ENCODE results near the gene IL18RAP.

The IL18RAP gene

GRCh38 chr2:102463160-102463559, 40.2 kb downstream of the IL18RAP start:
- no peak for DNase-seq

DNA sequence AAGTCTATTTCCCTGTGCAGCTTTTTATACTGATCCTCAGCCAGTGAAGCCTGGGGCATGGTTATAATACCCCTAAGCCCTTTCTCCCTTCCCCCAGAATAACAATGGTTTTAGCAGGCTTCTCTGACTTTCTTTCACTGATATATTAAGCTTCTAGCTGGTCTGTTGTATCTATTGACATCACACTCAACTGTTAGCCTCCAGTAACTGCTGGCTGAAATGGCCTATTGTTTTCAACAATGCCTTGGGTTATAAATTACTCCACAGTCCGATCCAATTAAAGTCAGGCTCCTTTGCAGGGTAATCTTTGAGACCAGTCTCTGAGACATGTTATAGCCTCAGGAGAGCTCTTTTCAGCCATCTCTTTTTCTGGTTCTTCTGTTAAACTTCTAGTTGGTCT, 47.2 kb downstream of the IL18RAP start:
- no peak for DNase-seq

DNA sequence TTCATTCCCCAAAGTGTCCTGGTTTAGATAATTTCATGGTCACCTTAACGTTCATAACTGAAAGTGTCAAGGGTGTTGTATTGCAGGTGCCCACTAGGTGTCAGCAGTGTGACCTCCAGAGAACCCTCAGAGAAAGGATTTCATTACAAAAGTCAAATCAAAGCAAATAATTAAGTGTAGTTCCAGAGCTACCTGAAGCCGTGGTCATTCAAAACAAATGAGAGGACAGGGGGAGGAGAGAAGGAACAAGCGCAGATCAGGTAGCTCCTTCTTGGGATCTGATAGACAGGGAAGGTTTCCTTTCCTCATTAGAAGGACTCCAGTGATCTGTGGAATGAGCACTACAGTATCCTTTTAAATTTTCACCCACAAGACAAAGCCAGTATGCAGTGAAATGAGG, 50.1 kb downstream of the IL18RAP start, which contains the start of gene SLC9A4:
Gene SLC9A4, plus strand, starts transcription at position 207 of the 400 bp plus-strand sequence. CDS start 534 bp downstream, outside the sequence.
- DNase-seq: peak; percentile 14

- DNase-seq: no peak
Measured at GRCh38 chr2:102473631-102474030, 50.7 kb downstream of the IL18RAP start.

DNA sequence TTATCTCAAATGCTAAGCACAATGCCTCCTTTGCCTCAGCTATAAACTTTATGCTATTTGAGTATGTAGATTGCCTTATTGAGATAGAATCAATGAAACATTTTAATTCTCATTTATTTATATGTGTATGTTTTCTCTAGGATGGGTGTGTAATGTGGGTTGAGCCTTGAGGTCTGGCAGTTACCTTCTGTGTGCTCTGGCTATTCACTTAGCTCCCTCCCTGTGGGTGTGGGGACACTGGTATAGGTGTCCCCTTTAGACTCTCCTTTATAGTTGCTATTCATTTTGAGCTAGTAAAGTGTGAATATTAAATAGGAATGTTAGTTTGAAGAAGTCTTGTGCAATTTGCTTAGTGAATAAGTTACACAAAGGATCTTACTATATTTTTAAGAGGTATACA, 51.8 kb downstream of the IL18RAP start:
- no peak for DNase-seq

GRCh38 chr2:102478686-102479470, 55.9 kb downstream of the IL18RAP start:
- no peak for DNase-seq

DNA sequence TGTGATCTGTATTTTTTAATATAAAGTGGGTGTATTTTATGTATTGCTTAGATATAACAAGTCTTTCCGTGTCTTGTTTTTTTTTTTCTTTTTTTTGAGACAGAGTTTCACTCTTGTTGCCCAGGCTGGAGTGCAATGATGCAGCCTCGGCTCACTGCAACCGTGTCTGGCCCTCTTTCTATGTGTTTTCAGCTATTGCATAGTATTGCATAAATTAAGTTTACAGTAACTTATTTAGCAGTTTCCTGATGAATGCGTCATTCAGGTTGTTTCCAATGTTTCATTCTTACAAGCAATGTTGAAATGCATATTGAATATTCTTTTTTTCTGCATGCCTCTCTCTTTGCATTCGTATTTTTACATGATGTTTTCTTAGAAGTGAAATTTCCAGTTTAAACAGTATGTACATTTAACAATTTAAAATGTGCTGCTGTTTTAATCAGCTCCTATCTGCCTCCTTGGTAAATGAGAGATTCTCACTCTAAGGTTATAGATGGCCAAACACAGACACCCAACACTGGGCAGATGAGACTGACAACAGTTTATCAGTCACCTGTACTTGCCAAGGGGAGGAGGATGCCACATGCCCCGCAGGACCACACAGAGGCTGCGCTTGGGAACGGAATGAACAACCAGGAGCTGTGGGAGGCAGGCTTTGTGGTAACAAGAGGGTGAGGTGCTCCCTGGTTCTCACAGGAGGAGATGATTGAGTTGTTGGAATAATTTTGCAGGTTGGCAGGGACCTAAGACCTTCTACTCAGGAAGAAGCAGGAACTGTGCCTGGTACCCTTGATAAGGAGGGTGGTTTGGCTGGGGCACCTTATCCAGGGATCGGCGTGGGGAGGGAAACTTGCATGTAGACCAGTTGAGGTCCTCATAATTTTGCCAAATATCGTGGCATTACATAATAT, 57.6 kb downstream of the IL18RAP start:
- no peak for DNase-seq

GRCh38 chr2:102481931-102482330, 59.0 kb downstream of the IL18RAP start:
- DNase-seq: no peak

DNA sequence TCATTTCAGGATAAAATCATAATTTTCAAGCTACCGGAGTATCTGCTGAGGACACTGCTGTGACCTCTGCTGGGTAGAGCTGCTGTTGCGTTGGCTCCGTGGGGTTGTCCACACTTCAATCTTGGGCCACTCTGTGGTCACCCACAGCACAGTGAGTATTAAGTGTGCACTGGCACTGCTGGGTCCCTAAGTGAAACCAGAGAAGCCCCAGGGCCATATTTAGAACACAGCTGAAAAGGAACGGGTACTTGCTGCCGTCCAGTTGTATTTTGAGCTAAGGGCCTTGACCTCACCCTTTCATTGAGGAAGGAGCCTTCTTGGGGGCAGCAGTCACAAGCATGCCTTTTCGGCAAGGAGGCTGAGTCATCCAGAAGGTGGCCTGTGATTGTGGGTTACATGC, 60.1 kb downstream of the IL18RAP start:
- no peak for DNase-seq

DNA sequence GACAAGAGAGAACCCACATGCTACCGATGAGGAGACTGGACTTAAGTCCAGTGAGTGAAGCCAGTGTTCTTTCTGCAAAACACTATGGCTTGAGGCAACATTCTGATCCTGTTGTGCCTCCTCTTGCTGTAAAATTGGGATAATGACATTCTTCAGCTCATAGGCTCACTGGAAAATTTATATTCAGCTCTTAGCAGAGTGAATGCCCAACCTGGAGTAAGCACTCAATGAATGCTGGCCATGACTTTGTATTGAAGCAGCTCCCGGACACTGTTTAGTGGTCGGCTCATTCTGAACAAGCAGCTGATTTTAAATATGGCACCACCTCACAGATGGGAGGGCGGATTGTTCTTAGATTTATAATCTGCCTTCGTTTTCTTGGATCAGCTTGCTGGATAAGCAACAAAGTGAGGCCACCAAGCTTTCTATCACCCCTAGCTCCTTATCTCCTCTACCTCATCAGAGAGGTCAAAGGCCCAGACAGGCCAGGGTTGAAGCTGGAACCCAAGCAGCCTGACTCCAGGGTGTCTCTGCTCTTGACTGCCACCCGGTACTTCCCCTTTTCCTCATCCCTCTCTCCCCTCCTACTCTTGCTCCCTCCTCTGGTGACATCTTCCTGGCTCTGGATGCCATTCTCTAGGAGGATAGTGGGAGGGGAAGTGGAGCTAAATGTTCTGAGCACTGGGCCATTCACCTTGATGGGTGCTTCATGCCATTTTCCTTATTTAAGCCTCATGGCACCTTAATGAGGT, 61.5 kb downstream of the IL18RAP start:
- DNase-seq: no peak

DNA sequence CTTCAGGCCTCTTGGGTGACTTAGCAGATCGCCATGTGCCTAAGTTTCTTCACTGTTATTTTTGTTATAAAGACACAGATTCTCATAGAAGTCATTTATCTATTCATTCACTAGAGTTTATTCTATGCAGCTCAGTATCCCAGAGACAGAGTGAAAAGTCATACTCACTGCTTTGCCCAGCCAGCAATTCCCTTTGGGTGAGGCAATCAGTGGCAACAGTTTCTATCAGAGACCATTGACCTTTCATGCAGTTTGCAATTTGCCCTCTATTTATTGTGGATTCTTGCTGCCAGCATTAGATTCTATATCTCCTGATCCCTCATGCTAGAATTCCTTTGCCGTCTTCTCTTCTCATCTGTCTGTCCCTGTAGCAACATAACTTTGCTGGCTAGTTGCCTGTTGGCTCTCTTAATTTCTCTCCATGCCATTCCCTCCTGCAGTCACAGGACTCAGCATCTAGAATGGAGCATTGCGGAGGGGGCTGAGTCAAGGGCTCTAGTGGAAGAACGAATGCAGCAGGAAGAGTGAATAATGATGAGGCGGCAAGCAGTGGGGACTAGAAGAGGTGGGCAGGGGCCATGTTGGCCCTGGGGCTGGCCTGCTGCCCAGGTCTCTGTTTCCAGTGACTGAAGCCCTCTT, 62.3 kb downstream of the IL18RAP start:
- DNase-seq: no peak

DNA sequence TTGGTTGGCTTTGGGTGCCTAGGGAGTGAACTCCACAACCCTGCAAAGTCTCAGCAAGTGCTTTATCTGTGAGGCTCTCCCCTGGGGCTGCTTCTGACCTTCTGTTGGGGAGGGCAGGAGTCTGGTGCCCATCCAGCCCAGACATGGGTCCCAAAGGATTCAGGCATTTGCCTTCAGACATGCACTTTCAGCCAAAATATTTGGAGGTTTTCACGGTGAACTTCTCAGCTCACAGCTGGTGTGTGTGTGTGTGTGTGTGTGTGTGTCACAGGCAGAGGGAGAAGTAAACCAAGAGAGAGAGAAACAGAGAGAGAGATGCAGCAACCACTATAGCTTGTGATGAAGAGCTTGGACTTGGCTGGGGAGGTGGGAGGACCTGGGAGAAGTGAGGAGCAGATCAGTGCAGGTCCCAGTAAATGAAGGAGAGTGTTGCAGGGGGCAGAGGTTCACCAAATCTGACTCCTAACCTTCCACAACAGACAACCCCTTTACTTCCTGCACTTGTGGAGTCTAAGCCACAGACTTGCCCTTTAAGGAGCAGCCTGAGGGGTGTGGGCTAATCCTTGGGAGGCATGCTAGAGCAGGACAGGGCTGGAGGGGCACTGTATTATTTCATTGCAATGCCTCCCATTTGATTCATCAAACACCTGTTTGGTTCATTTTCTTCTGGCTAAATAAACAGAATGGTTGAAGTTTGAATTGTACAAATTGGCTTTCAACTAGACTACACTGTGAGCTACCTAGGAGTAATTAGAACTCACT, 64.2 kb downstream of the IL18RAP start:
- no peak for DNase-seq

- no peak for DNase-seq
Measured at GRCh38 chr2:102487761-102488462, 65.0 kb downstream of the IL18RAP start.

GRCh38 chr2:102489646-102490045, 66.7 kb downstream of the IL18RAP start:
- no peak for DNase-seq

DNA sequence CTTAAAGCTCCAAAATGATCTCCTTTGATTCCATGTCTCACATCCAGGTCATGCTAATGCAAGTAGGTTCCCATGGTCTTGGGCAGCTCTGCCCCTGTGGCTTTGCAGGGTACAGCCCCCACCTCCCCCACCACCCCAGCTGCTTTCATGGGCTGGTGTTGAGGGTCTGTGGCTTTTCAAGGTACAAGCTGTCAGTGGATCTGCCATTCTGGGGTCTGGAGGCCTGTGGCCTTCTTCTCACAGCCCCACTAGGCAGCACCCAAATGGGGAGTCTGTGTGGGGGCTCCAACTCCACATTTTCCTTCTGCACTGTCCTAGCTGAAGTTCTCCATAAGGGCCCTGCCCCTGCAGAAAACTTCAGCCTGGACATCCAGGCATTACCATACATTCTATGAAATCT, 69.0 kb downstream of the IL18RAP start:
- no peak for DNase-seq

GRCh38 chr2:102494570-102494969, 71.6 kb downstream of the IL18RAP start:
- no peak for DNase-seq

DNA sequence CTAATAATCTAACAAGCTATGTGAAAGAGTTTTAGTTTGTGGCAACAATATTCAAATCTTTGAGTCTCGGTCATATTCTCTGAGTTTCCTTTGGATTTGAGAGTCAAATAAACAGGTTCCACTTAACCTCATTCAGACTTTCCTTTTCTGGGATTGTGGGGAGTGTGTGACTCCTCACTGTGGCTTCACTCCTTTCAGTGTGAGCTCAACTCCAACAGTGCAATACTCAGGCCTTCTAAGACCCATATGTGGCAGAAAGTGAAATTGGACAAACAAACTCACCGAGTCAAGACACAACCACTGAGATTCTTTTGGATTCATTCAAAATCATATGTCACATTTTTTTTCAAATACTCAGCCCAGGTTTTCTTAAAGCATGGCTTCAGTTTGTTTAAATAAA, 75.5 kb downstream of the IL18RAP start:
- DNase-seq: no peak

DNA sequence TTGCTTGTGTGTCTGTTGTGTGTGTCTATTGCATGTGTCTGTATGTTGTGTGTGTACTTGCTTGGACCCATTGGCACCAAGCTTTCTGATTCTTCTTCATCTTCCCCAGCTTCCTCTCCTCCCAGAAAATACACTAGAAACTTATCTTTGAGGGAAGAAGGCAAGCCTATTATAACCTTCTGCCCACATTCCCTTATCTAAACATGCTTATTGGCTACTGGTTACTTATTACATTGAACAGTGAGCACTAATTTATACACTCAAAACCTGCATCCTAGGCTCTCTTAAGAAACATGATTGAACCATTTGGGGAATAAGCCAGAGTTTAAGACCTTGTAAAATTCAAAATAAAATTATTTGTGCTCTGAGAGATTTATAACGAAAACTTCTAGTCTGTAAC, 76.6 kb downstream of the IL18RAP start:
- no peak for DNase-seq
